Bronchial epithelial cell (primary cell): ENCODE measurements around the gene FRMD5. TPM values are rescaled to one million over a fixed set of nuclear protein-coding genes. Genes with fewer than 3 reads are reported as not detected.

Experiments used
- DNase-seq: peaks from one replicate; pipeline ENCODE4 v3.0.0-alpha.2; 2010; ENCODE audit warnings: low read depth
- FAIRE-seq: peaks from 2 replicates; lab custom pipeline; 2011; peaks lifted over from hg19 to GRCh38; lab: Jason Lieb, UNC
- H3K27me3 ChIP-seq: 2 replicates; pipeline ENCODE4 v1.5.1; 2011; ENCODE audit warnings: low read length; ENCODE audit not compliant: control insufficient read depth, insufficient read depth
- H3K36me3 ChIP-seq: 2 replicates; pipeline ENCODE4 v1.5.1; 2011; ENCODE audit warnings: low read length; ENCODE audit not compliant: control insufficient read depth, insufficient read depth
- H3K4me3 ChIP-seq: 2 replicates; pipeline ENCODE4 v1.5.1; 2011; ENCODE audit warnings: mild to moderate bottlenecking, low read depth, low read length, control low read depth
- CTCF ChIP-seq: IDR thresholded peaks from 2 replicates; pipeline ENCODE4 v1.5.1; 2011; ENCODE audit warnings: mild to moderate bottlenecking, moderate library complexity, low read length, control low read depth, inconsistent platforms; ENCODE audit not compliant: insufficient read depth, severe bottlenecking
- total RNA-seq: library from RNA; depleted of rRNA; stranded (reverse); fragments of >200 nt; gene quantifications from 2 replicates; pipeline ENCODE4 v1.2.1, GENCODE V29; 2014

FRMD5 gene
- total RNA-seq, 1 donor from 2014 or later: 1.3 TPM

GRCh38 chr15:43920254-43920600 lies 274.8 kb downstream of the FRMD5 start:
- FAIRE-seq: no peak
- TF ChIP-seq CTCF: no peak
- no peak for DNase-seq
- no peaks in the 10 kb centered on the region for H3K36me3 ChIP-seq
- no peak overlapping the region for H3K4me3 ChIP-seq
- H3K27me3 ChIP-seq: no peaks in the 10 kb centered on the region

- no peaks in the 10 kb centered on the region for H3K27me3 ChIP-seq
- FAIRE-seq (no peak), DNase-seq (no peak)
- no peak overlapping the region for H3K4me3 ChIP-seq
- no peak for TF ChIP-seq CTCF
- H3K36me3 ChIP-seq: no peaks in the 10 kb centered on the region
These were observed 275.4 kb downstream of the FRMD5 start for GRCh38 chr15:43919540-43920253.

GRCh38 chr15:43918717-43919116 lies 276.4 kb downstream of the FRMD5 start:
- no peaks in the 10 kb centered on the region for H3K36me3 ChIP-seq
- FAIRE-seq (no peak), DNase-seq (no peak)
- H3K4me3 ChIP-seq: no peak overlapping the region
- TF ChIP-seq CTCF: no peak
- H3K27me3 ChIP-seq: no peaks in the 10 kb centered on the region

GRCh38 chr15:43916326-43916660 lies 278.8 kb downstream of the FRMD5 start:
- Histone ChIP-seq H3K36me3 (no peaks in the 10 kb centered on the region), H3K27me3 (no peaks in the 10 kb centered on the region), H3K4me3 (no peak overlapping the region)
- no peak for TF ChIP-seq CTCF
- FAIRE-seq: no peak
- DNase-seq: no peak

GRCh38 chr15:43915631-43916325 lies 279.3 kb downstream of the FRMD5 start:
- Histone ChIP-seq H3K4me3 (no peak overlapping the region), H3K27me3 (no peaks in the 10 kb centered on the region), H3K36me3 (no peaks in the 10 kb centered on the region)
- FAIRE-seq (no peak), DNase-seq (no peak)
- no peak for TF ChIP-seq CTCF
